IMR-90 (cell line): ENCODE measurements around the gene VAT1L. TPM values are rescaled to one million over a fixed set of nuclear protein-coding genes. Genes with fewer than 3 reads are reported as not detected.

Experiments
- ATAC-seq: fragments of 200-7000 bp; cut with Tn5 transposase; 2 replicates; pipeline ENCODE4 v1.9.1; 2020; ENCODE audit warnings: low read depth, mild to moderate bottlenecking, moderate library complexity
- BruUV-seq: library from RNA; stranded (reverse); fragments of 400-500 nt; replicated peaks from 2 replicates; lab custom pipeline; 2021; lab: Mats Ljungman, UMichigan
- CTCF ChIA-PET: fragments of 300-600 bp; formaldehyde crosslinking; extraction: SDS; loops from one replicate; lab custom pipeline; 2021; ENCODE audit warnings: antibody characterized with exemption; lab: Yijun Ruan, JAX
- POLR2A ChIA-PET: fragments of 300-600 bp; sonication (Branson Sonifier 250); formaldehyde crosslinking; loops from one replicate; lab custom pipeline; 2022; ENCODE audit warnings: antibody characterized with exemption; ENCODE audit not compliant: unreplicated experiment; lab: Charles Lee
- DNase-seq: peaks from one replicate; pipeline ENCODE4 v3.0.0; 2013
- H2AFZ ChIP-seq: replicated peaks from 2 replicates; pipeline ENCODE3; 2013; ENCODE audit warnings: low read length, mild to moderate bottlenecking; ENCODE audit not compliant: poor library complexity
- H2AK5ac ChIP-seq: 2 replicates; pipeline ENCODE4 v1.6.1; 2013; ENCODE audit warnings: low read depth, low read length, inconsistent platforms
- H2AK9ac ChIP-seq: replicated peaks from 2 replicates; pipeline ENCODE3; 2013; ENCODE audit warnings: mild to moderate bottlenecking, low read depth, low read length, moderate library complexity; ENCODE audit not compliant: poor library complexity
- H2BK120ac ChIP-seq: 2 replicates; pipeline ENCODE4 v1.6.1; 2013; ENCODE audit warnings: low read depth, low read length, inconsistent platforms
- H2BK15ac ChIP-seq: 3 replicates; pipeline ENCODE4 v1.6.1; 2013; ENCODE audit warnings: low read depth, low read length, inconsistent platforms
- H2BK20ac ChIP-seq: 2 replicates; pipeline ENCODE4 v1.6.1; 2013; ENCODE audit warnings: low read depth, mild to moderate bottlenecking, inconsistent platforms, low read length, moderate library complexity
- H2BK5ac ChIP-seq: 2 replicates; pipeline ENCODE4 v1.6.1; 2013; ENCODE audit warnings: mild to moderate bottlenecking, low read depth, low read length, inconsistent platforms; ENCODE audit not compliant: poor library complexity, severe bottlenecking
- H3K14ac ChIP-seq: replicated peaks from 2 replicates; pipeline ENCODE4 v1.6.1; 2013; ENCODE audit warnings: low read depth, low read length, inconsistent platforms
- H3K18ac ChIP-seq: 2 replicates; pipeline ENCODE4 v1.6.1; 2013; ENCODE audit warnings: low read depth, low read length, control low read depth
- H3K23ac ChIP-seq: 2 replicates; pipeline ENCODE4 v1.6.1; 2013; ENCODE audit warnings: low read depth, low read length, inconsistent platforms
- H3K27ac ChIP-seq: 2 replicates; pipeline ENCODE4 v1.5.1; 2013; ENCODE audit warnings: mild to moderate bottlenecking, control low read depth, low read length; ENCODE audit not compliant: insufficient read depth
- H3K27me3 ChIP-seq: 2 replicates; pipeline ENCODE4 v1.6.1; 2013; ENCODE audit warnings: low read length; ENCODE audit not compliant: control insufficient read depth, insufficient read depth
- H3K36me3 ChIP-seq: 2 replicates; pipeline ENCODE4 v1.6.1; 2013; ENCODE audit warnings: low read length, mixed read lengths; ENCODE audit not compliant: control insufficient read depth, insufficient read depth
- H3K4ac ChIP-seq: 2 replicates; pipeline ENCODE4 v1.6.1; 2013; ENCODE audit warnings: low read depth, low read length, inconsistent platforms
- H3K4me1 ChIP-seq: 2 replicates; pipeline ENCODE4 v1.6.1; 2013; ENCODE audit warnings: low read length, mixed read lengths; ENCODE audit not compliant: control insufficient read depth, insufficient read depth
- H3K4me2 ChIP-seq: 2 replicates; pipeline ENCODE4 v1.6.1; 2013; ENCODE audit warnings: low read depth, mild to moderate bottlenecking, control low read depth, low read length, moderate library complexity
- H3K4me3 ChIP-seq: 2 replicates; pipeline ENCODE4 v1.5.1; 2013; ENCODE audit warnings: low read depth, mild to moderate bottlenecking, control low read depth, low read length, moderate library complexity; ENCODE audit not compliant: insufficient read depth
- H3K56ac ChIP-seq: 2 replicates; pipeline ENCODE4 v1.6.1; 2013; ENCODE audit warnings: low read length, inconsistent platforms; ENCODE audit not compliant: insufficient read depth; ENCODE audit errors: extremely low read depth
- H3K79me1 ChIP-seq, 2 experiments: 2 replicates each; pipeline ENCODE4 v1.6.1; 2013; ENCODE audit warnings: low read length in 2 of 2, inconsistent platforms in 1 of 2, low read depth in 1 of 2
- H3K9ac ChIP-seq: 2 replicates; pipeline ENCODE4 v1.6.1; 2013; ENCODE audit warnings: low read depth, low read length, control low read depth
- H3K9me1 ChIP-seq: 2 replicates; pipeline ENCODE4 v1.6.1; 2013; ENCODE audit warnings: low read length, inconsistent platforms; ENCODE audit not compliant: insufficient read depth
- H3K9me3 ChIP-seq: 2 replicates; pipeline ENCODE4 v1.6.1; 2013; ENCODE audit warnings: low read length; ENCODE audit not compliant: control insufficient read depth, insufficient read depth
- H4K20me1 ChIP-seq: 2 replicates; pipeline ENCODE4 v1.6.1; 2013; ENCODE audit warnings: low read length, inconsistent platforms; ENCODE audit not compliant: insufficient read depth
- H4K5ac ChIP-seq: 2 replicates; pipeline ENCODE4 v1.6.1; 2013; ENCODE audit warnings: mild to moderate bottlenecking, low read depth, low read length, control low read depth
- H4K8ac ChIP-seq, 2 experiments: 2 replicates each; pipeline ENCODE4 v1.6.1; 2013; ENCODE audit warnings: low read depth in 2 of 2, low read length in 2 of 2, control low read depth in 1 of 2, inconsistent platforms in 1 of 2
- H4K91ac ChIP-seq: 2 replicates; pipeline ENCODE4 v1.6.1; 2013; ENCODE audit warnings: low read depth, low read length, inconsistent platforms; ENCODE audit not compliant: insufficient read depth
- BHLHE40 ChIP-seq: fragments of 150-350 bp; IDR thresholded peaks from 2 replicates; pipeline ENCODE4 v1.6.1; 2016; ENCODE audit warnings: mild to moderate bottlenecking, low read depth, low read length
- CHD1 ChIP-seq: IDR thresholded peaks from 2 replicates; pipeline ENCODE4 v1.6.1; 2012; ENCODE audit warnings: low read depth, low read length, improper control_type of control experiment
- FOS ChIP-seq: fragments of 150-350 bp; IDR thresholded peaks from 2 replicates; pipeline ENCODE4 v1.6.1; 2016; ENCODE audit warnings: low read depth, low read length
- MAFK ChIP-seq: IDR thresholded peaks from 2 replicates; pipeline ENCODE4 v1.6.1; 2012; ENCODE audit warnings: low read depth, low read length, improper control_type of control experiment
- MAZ ChIP-seq: IDR thresholded peaks from 2 replicates; pipeline ENCODE4 v1.6.1; 2012; ENCODE audit warnings: low read depth, mild to moderate bottlenecking, low read length, improper control_type of control experiment, moderate library complexity, borderline replicate concordance
- MXI1 ChIP-seq: IDR thresholded peaks from 2 replicates; pipeline ENCODE4 v1.6.1; 2012; ENCODE audit warnings: low read depth, mild to moderate bottlenecking, low read length, moderate library complexity, borderline replicate concordance
- NFE2L2 ChIP-seq: fragments of 150-350 bp; IDR thresholded peaks from 2 replicates; pipeline ENCODE4 v1.6.1; 2016; ENCODE audit warnings: low read depth, mild to moderate bottlenecking, low read length
- POLR2A ChIP-seq: IDR thresholded peaks from 2 replicates; pipeline ENCODE4 v1.6.1; 2012; ENCODE audit warnings: mild to moderate bottlenecking, low read depth, low read length
- RCOR1 ChIP-seq: IDR thresholded peaks from 2 replicates; pipeline ENCODE4 v1.6.1; 2012; ENCODE audit warnings: mild to moderate bottlenecking, low read length, improper control_type of control experiment; ENCODE audit not compliant: insufficient replicate concordance
- RFX5 ChIP-seq: IDR thresholded peaks from 2 replicates; pipeline ENCODE4 v1.8.0; 2012; ENCODE audit warnings: low read depth, mild to moderate bottlenecking, low read length, moderate library complexity
- dilution Hi-C: fragments of 300-500 bp; cut with HindIII; formaldehyde crosslinking; loops from one replicate; pipeline ENCODE4 v1.14.3; 2018; ENCODE audit warnings: low sequenced_read_pairs; ENCODE audit not compliant: unreplicated experiment
- in situ Hi-C: fragments of 300-500 bp; cut with MboI; formaldehyde crosslinking; loops from 3 replicates; pipeline ENCODE4 v1.14.3; 2019; ENCODE audit warnings: low sequenced_read_pairs, inconsistent platforms, mixed read lengths
- intact Hi-C: fragments of 100-400 bp; cut with micrococcal nuclease; formaldehyde crosslinking; loops from 2 replicates; pipeline ENCODE4 v1.10.0; 2022
- polyA plus RNA-seq, 3 experiments: library from polyadenylated mRNA; depleted of rRNA; stranded (reverse); fragments of >200 nt; gene quantifications; 2 replicates each; pipeline ENCODE4 v1.2.3, GENCODE V29; 2012; ENCODE audit warnings: low replicate concordance in 1 of 3
- total RNA-seq: library from RNA; depleted of rRNA; stranded (reverse); fragments of >200 nt; gene quantifications from 2 replicates; pipeline ENCODE4 v1.2.3, GENCODE V29; 2012
- TF ChIP-seq, protein P1 (sequence below): fragments of 150-350 bp; IDR thresholded peaks from 2 replicates; pipeline ENCODE4 v1.6.1; 2016; ENCODE audit warnings: low read depth, mild to moderate bottlenecking, low read length, moderate library complexity, borderline replicate concordance
- TF ChIP-seq, protein P2 (sequence below): conservative IDR thresholded peaks from 2 replicates; pipeline ENCODE4 v1.5.1; 2012; ENCODE audit warnings: mild to moderate bottlenecking, low read depth, low read length, improper control_type of control experiment
- TF ChIP-seq, protein P3 (sequence below): fragments of 150-350 bp; IDR thresholded peaks from 2 replicates; pipeline ENCODE4 v1.6.1; 2017; ENCODE audit warnings: mild to moderate bottlenecking, antibody characterized with exemption, low read length, low read depth

VAT1L gene
- total and polyA plus RNA-seq, 2 of the 4 experiments (the other 2 are of a cell fraction), result 15.4 to 18.5 TPM

DNA sequence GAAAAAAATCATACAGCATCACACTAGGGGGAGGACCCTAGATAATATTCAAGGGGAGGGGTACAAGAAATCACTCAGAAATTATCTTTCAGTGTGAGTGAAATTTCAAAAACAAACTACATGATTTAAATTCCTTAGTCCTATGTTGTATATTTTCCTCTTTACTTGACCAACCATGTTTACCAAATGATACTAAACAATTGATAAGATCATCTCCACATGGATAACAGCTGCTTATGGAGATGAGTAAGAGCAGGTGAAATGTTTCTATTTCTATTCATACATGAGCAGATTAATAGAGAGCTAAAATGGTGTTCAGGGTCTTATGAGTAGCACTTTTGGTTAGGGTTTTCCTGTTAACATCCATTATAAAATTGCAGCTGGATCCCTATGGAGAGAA lies 7.3 kb upstream of the VAT1L start:
- Histone ChIP-seq H4K8ac (peak overlapping the region; percentile 70 to 74; a peak in 3 of 4 replicates), H3K79me1 (no peaks in the 10 kb centered on the region), H3K36me3 (no peaks in the 10 kb centered on the region), H3K27ac (no peak overlapping the region), H2BK120ac (peak overlapping the region; percentile 84), H3K4me2 (peak overlapping the region; percentile 27; the same call in 1 of the 2 replicates), H3K23ac (no peak overlapping the region), H3K27me3 (no peaks in the 10 kb centered on the region), H3K18ac (peak overlapping the region; percentile 77), H2AK9ac (no peak overlapping the region), H3K4me3 (no peak overlapping the region), H2BK20ac (peak overlapping the region; percentile 93), H4K20me1 (no peaks in the 10 kb centered on the region), H4K5ac (no peak overlapping the region), H3K56ac (no peak overlapping the region), H3K9me1 (peaks cover 5% of the 10 kb centered on the region), H2BK5ac (peak overlapping the region; percentile 81), H3K14ac (no peak overlapping the region), H2AK5ac (peak overlapping the region; percentile 57), H2AFZ (no peak overlapping the region), H3K4me1 (peaks cover 5% of the 10 kb centered on the region), H3K9ac (no peak overlapping the region), H2BK15ac (peak overlapping the region; percentile 99; the same call in 1 of the 3 replicates), H4K91ac (peak overlapping the region; percentile 68; the same call in 1 of the 2 replicates), H3K9me3 (no peaks in the 10 kb centered on the region), H3K4ac (peak overlapping the region; percentile 86)
- ATAC-seq, result peak; percentile 18
- peak; percentile 55 for DNase-seq
- dilution Hi-C loops, result no loop called here
- intact Hi-C loops, result loop anchor here (2.0 kb wide), 3 partner anchors 58 to 190 kb away; partner anchors contain the start of gene NUDT7
- BruUV-seq, result no TSS peak
- in situ Hi-C loops, result no loop called here
- ChIA-PET CTCF (interaction anchor here (0.5 to 1.1 kb wide), 2 partner anchors 55 to 501 kb away, joined by 3 to 4 read pairs; no protein-coding TSS in a partner anchor), POLR2A (no interaction called here)
- TF ChIP-seq FOS, result no peak
- TF ChIP-seq MAZ, result no peak
- no peak for TF ChIP-seq MXI1
- no peak for TF ChIP-seq RCOR1
- no peak for TF ChIP-seq NFE2L2
- TF ChIP-seq, protein P1, sequence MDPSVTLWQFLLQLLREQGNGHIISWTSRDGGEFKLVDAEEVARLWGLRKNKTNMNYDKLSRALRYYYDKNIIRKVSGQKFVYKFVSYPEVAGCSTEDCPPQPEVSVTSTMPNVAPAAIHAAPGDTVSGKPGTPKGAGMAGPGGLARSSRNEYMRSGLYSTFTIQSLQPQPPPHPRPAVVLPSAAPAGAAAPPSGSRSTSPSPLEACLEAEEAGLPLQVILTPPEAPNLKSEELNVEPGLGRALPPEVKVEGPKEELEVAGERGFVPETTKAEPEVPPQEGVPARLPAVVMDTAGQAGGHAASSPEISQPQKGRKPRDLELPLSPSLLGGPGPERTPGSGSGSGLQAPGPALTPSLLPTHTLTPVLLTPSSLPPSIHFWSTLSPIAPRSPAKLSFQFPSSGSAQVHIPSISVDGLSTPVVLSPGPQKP, result no peak
- no peak for TF ChIP-seq RFX5
- TF ChIP-seq MAFK, result no peak
- no peak for TF ChIP-seq BHLHE40
- no peak for TF ChIP-seq CHD1
- no peak for TF ChIP-seq POLR2A
- TF ChIP-seq, protein P2, sequence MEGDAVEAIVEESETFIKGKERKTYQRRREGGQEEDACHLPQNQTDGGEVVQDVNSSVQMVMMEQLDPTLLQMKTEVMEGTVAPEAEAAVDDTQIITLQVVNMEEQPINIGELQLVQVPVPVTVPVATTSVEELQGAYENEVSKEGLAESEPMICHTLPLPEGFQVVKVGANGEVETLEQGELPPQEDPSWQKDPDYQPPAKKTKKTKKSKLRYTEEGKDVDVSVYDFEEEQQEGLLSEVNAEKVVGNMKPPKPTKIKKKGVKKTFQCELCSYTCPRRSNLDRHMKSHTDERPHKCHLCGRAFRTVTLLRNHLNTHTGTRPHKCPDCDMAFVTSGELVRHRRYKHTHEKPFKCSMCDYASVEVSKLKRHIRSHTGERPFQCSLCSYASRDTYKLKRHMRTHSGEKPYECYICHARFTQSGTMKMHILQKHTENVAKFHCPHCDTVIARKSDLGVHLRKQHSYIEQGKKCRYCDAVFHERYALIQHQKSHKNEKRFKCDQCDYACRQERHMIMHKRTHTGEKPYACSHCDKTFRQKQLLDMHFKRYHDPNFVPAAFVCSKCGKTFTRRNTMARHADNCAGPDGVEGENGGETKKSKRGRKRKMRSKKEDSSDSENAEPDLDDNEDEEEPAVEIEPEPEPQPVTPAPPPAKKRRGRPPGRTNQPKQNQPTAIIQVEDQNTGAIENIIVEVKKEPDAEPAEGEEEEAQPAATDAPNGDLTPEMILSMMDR, result no peak
- TF ChIP-seq, protein P3, sequence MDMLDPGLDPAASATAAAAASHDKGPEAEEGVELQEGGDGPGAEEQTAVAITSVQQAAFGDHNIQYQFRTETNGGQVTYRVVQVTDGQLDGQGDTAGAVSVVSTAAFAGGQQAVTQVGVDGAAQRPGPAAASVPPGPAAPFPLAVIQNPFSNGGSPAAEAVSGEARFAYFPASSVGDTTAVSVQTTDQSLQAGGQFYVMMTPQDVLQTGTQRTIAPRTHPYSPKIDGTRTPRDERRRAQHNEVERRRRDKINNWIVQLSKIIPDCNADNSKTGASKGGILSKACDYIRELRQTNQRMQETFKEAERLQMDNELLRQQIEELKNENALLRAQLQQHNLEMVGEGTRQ, result no peak
